SHP77 (cell line): ENCODE results near the gene LCP1.

ENCODE experiments used
- DNase-seq, 2 experiments: peaks; one replicate each; lab custom pipeline; 2025; lab: John Stamatoyannopoulos, UW

The LCP1 gene

GRCh38 chr13:46126552-46127357 is 55.2 kb downstream of the LCP1 start:
- DNase-seq, result peak; percentile 45 to 52

- DNase-seq, result no peak
These were observed 55.9 kb downstream of the LCP1 start for GRCh38 chr13:46126056-46126455.

GRCh38 chr13:46124967-46125933 is 56.7 kb downstream of the LCP1 start:
- no peak for DNase-seq

GRCh38 chr13:46124531-46124966 is 57.4 kb downstream of the LCP1 start:
- DNase-seq, result no peak

- no peak for DNase-seq
These were observed 59.7 kb downstream of the LCP1 start for GRCh38 chr13:46122304-46122703.

GRCh38 chr13:46121597-46122163 is 60.3 kb downstream of the LCP1 start:
- no peak for DNase-seq

GRCh38 chr13:46121033-46121432 is 60.9 kb downstream of the LCP1 start:
- no peak for DNase-seq

GRCh38 chr13:46119883-46120614 is 61.9 kb downstream of the LCP1 start:
- DNase-seq, result no peak

GRCh38 chr13:46116653-46117502 is 65.1 kb downstream of the LCP1 start:
- DNase-seq, result no peak

GRCh38 chr13:46114613-46115012 is 67.4 kb downstream of the LCP1 start:
- no peak for DNase-seq

GRCh38 chr13:46113596-46113995 is 68.4 kb downstream of the LCP1 start:
- DNase-seq, result no peak

GRCh38 chr13:46111151-46111550 is 70.8 kb downstream of the LCP1 start:
- DNase-seq, result no peak

- DNase-seq, result no peak
These were observed 72.5 kb downstream of the LCP1 start for GRCh38 chr13:46109451-46109850.

- no peak for DNase-seq
These were observed 75.1 kb downstream of the LCP1 start for GRCh38 chr13:46106839-46107371.

GRCh38 chr13:46104868-46105267 is 77.1 kb downstream of the LCP1 start, which contains the start of gene CPB2:
Gene CPB2, minus strand, starts transcription at chr13:46105033. Its CDS starts 24 bp downstream, at chr13:46105009.
- DNase-seq, result no peak

GRCh38 chr13:46103037-46103436 is 78.9 kb downstream of the LCP1 start:
- DNase-seq, result no peak

GRCh38 chr13:46102255-46102605 is 79.7 kb downstream of the LCP1 start:
- no peak for DNase-seq

GRCh38 chr13:46101484-46102254 is 80.3 kb downstream of the LCP1 start:
- DNase-seq, result no peak

GRCh38 chr13:46101002-46101401 is 81.0 kb downstream of the LCP1 start:
- no peak for DNase-seq
